Cardiac fibroblast (primary cell): Measurements from ENCODE around the gene CRTAP.
"Not testable (repeated sequence)": the region's sequence is repeated elsewhere in the genome, so short reads cannot be mapped to it uniquely, and the experiment has no call there.

ENCODE experiments used
- DNase-seq, 2 donors: peaks; one replicate each; pipeline versions ENCODE4 v3.0.0 to v3.0.0-alpha.2; 2010; ENCODE audit warnings: low read depth in 2 of 2
- H3K4me3 ChIP-seq, 2 donors: replicated peaks in 1 of 2; 1 replicate in 1 of 2; 2 replicates in 1 of 2; pipeline ENCODE4 v1.5.1; 2011; ENCODE audit warnings: low read depth in 2 of 2, low read length in 2 of 2, mild to moderate bottlenecking in 2 of 2, moderate library complexity in 1 of 2
- CTCF ChIP-seq: IDR thresholded peaks from one replicate; pipeline ENCODE4 v1.5.1; 2011; ENCODE audit warnings: low read depth, mild to moderate bottlenecking, low read length, inconsistent platforms

The CRTAP gene

GRCh38 chr3:33099701-33100100, 14.1 kb upstream of the CRTAP start:
- no peak for DNase-seq
- TF ChIP-seq CTCF = no peak
- no peak overlapping the region for H3K4me3 ChIP-seq

- no peak for DNase-seq
- H3K4me3 ChIP-seq = no peak overlapping the region
- no peak for TF ChIP-seq CTCF
These were observed 13.6 kb upstream of the CRTAP start for GRCh38 chr3:33100229-33100628.

GRCh38 chr3:33103034-33103433, 10.8 kb upstream of the CRTAP start:
- no peak for TF ChIP-seq CTCF
- H3K4me3 ChIP-seq = no peak overlapping the region
- DNase-seq = no peak

- no peak for TF ChIP-seq CTCF
- H3K4me3 ChIP-seq = no peak overlapping the region
- DNase-seq = no peak
These were observed 10.3 kb upstream of the CRTAP start for GRCh38 chr3:33103480-33103879.

GRCh38 chr3:33104803-33105202, 9.0 kb upstream of the CRTAP start:
- no peak for DNase-seq
- TF ChIP-seq CTCF = no peak
- H3K4me3 ChIP-seq = no peak overlapping the region

DNA sequence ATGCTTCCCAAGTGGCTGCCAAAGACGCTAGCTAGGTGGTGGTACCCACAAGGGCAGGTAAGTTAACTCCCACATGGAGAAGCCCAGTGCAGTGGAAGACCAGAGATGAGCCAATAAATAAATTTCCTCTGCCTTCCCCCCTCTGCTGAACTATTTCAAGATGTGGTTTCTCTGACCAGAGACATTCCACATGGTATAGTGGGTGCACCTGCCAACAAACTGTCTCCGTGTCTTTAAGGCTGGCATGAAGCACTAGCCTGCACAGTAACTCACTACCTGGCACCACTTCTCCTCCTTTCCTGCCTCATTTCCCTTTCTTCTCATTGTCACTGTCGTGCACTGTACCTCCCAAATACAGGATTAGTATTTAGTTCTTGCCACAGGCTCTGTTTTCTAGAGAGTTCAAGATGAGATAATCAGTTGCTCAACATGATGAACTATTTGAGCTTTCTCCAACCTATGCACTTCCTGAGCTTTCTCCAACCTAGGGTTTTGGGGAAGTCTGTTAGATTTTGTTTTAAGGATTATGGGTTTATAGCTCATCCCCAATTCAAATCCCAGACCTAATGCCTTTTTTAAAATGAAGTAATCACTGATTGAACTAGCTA, 8.4 kb upstream of the CRTAP start:
- no peak for TF ChIP-seq CTCF
- DNase-seq = no peak
- no peak overlapping the region for H3K4me3 ChIP-seq

- not testable (repeated sequence) for DNase-seq, H3K4me3 ChIP-seq
These were observed 7.0 kb upstream of the CRTAP start for GRCh38 chr3:33106854-33107253.
